Muscle layer of duodenum (tissue), 2 donors: Measurements from ENCODE around the gene KLF1.

Experiments
- H3K27ac ChIP-seq: one replicate; pipeline ENCODE4 v1.7.0; 2013; ENCODE audit warnings: mild to moderate bottlenecking, low read length
- H3K27me3 ChIP-seq: one replicate; pipeline ENCODE4 v1.7.0; 2013; ENCODE audit warnings: low read depth, mild to moderate bottlenecking, control low read depth, low read length
- H3K36me3 ChIP-seq, 2 donors: one replicate each; pipeline ENCODE4 v1.7.0; 2013; ENCODE audit warnings: low read length in 2 of 2, control low read depth in 1 of 2, mild to moderate bottlenecking in 1 of 2; ENCODE audit not compliant: insufficient read depth in 2 of 2, control insufficient read depth in 1 of 2
- H3K4me1 ChIP-seq, 2 donors: one replicate each; pipeline ENCODE4 v1.7.0; 2013; ENCODE audit warnings: low read length in 2 of 2, mild to moderate bottlenecking in 2 of 2, control low read depth in 1 of 2, moderate library complexity in 1 of 2; ENCODE audit not compliant: insufficient read depth in 2 of 2, control insufficient read depth in 1 of 2
- H3K4me3 ChIP-seq, 2 donors: one replicate each; pipeline ENCODE4 v1.7.0; 2013; ENCODE audit warnings: low read length in 2 of 2, low read depth in 1 of 2, mild to moderate bottlenecking in 1 of 2
- H3K9me3 ChIP-seq, 2 donors: one replicate each; pipeline ENCODE4 v1.7.0; 2013; ENCODE audit warnings: low read length in 2 of 2, control low read depth in 1 of 2, mild to moderate bottlenecking in 1 of 2; ENCODE audit not compliant: control insufficient read depth in 1 of 2
- donor health status: healthy.

Gene KLF1

GRCh38 chr19:12841094-12841493 lies 45.9 kb downstream of the KLF1 start:
- Histone ChIP-seq H3K27me3 (peaks cover 59% of the 10 kb centered on the region), H3K4me1 (peaks cover 0 to 22% of the 10 kb centered on the region in 2 donors), H3K4me3 (peak overlapping the region in 1 of 2 donors; percentile 51), H3K9me3 (no peaks in the 10 kb centered on the region), H3K27ac (no peak overlapping the region), H3K36me3 (no peaks in the 10 kb centered on the region)

- Histone ChIP-seq H3K27me3 (peaks cover 66% of the 10 kb centered on the region), H3K9me3 (no peaks in the 10 kb centered on the region), H3K4me3 (peak overlapping the region in 1 of 2 donors; percentile 51), H3K4me1 (peaks cover 0 to 22% of the 10 kb centered on the region in 2 donors), H3K27ac (no peak overlapping the region), H3K36me3 (no peaks in the 10 kb centered on the region)
Observed at GRCh38 chr19:12840091-12841079, 46.6 kb downstream of the KLF1 start.

- no peaks in the 10 kb centered on the region for H3K36me3 ChIP-seq
- H3K27me3 ChIP-seq: peaks cover 75% of the 10 kb centered on the region
- peak overlapping the region in 1 of 2 donors; percentile 38 for H3K4me3 ChIP-seq
- H3K9me3 ChIP-seq: no peaks in the 10 kb centered on the region
- peaks cover 0 to 26% of the 10 kb centered on the region in 2 donors for H3K4me1 ChIP-seq
- H3K27ac ChIP-seq: no peak overlapping the region
Observed at GRCh38 chr19:12838886-12839756, 47.9 kb downstream of the KLF1 start.

GRCh38 chr19:12838182-12838885 lies 48.7 kb downstream of the KLF1 start, which contains the start of gene MAST1:
Gene MAST1, plus strand, starts transcription at chr19:12838515. Its CDS starts 58 bp downstream, at chr19:12838573.
- Histone ChIP-seq H3K4me3 (peak within 1 kb of the TSS in 1 of 2 donors; percentile 38), H3K9me3 (no peaks in the 10 kb centered on the region), H3K4me1 (peaks cover 0 to 31% of the 10 kb centered on the region in 2 donors), H3K27me3 (peaks cover 73% of the 10 kb centered on the region), H3K36me3 (no peaks in the 10 kb centered on the region), H3K27ac (no peak within 1 kb of the TSS)

GRCh38 chr19:12837225-12837624 lies 49.8 kb downstream of the KLF1 start:
- H3K9me3 ChIP-seq: no peaks in the 10 kb centered on the region
- H3K4me1 ChIP-seq: peaks cover 0 to 42% of the 10 kb centered on the region in 2 donors
- H3K27ac ChIP-seq: no peak overlapping the region
- peaks cover 83% of the 10 kb centered on the region for H3K27me3 ChIP-seq
- H3K4me3 ChIP-seq: no peak overlapping the region
- H3K36me3 ChIP-seq: no peaks in the 10 kb centered on the region

- peaks cover 0 to 44% of the 10 kb centered on the region in 2 donors for H3K4me1 ChIP-seq
Observed at GRCh38 chr19:12836529-12836863, 50.5 kb downstream of the KLF1 start.

GRCh38 chr19:12834976-12835757 lies 51.8 kb downstream of the KLF1 start:
- peaks cover 80% of the 10 kb centered on the region for H3K27me3 ChIP-seq

More at GRCh38 chr19:12836529-12836863, 50.5 kb downstream of the KLF1 start:
- no peak overlapping the region for H3K27ac ChIP-seq
- H3K36me3 ChIP-seq: no peaks in the 10 kb centered on the region
- no peak overlapping the region for H3K4me3 ChIP-seq
- H3K27me3 ChIP-seq: peaks cover 83% of the 10 kb centered on the region
- no peaks in the 10 kb centered on the region for H3K9me3 ChIP-seq

GRCh38 chr19:12834566-12834943 lies 52.4 kb downstream of the KLF1 start, which contains the start of gene RTBDN:
Gene RTBDN, minus strand, starts transcription at chr19:12834579. Its CDS starts 4,600 bp downstream, at chr19:12829979.
- Histone ChIP-seq H3K4me1 (peaks cover 0 to 34% of the 10 kb centered on the region in 2 donors), H3K27me3 (peaks cover 79% of the 10 kb centered on the region), H3K27ac (no peak within 1 kb of the TSS), H3K4me3 (peak within 1 kb of the TSS in 1 of 2 donors; percentile 56), H3K36me3 (no peaks in the 10 kb centered on the region), H3K9me3 (no peaks in the 10 kb centered on the region)

More at GRCh38 chr19:12834976-12835757, 51.8 kb downstream of the KLF1 start:
- H3K27ac ChIP-seq: no peak overlapping the region
- H3K36me3 ChIP-seq: no peaks in the 10 kb centered on the region
- no peak overlapping the region for H3K4me3 ChIP-seq
- no peaks in the 10 kb centered on the region for H3K9me3 ChIP-seq
- peaks cover 0 to 34% of the 10 kb centered on the region in 2 donors for H3K4me1 ChIP-seq
